Activated CD8-positive, alpha-beta memory T cell treated with anti-CD3 and anti-CD28 coated beads, Interleukin-2, amount 50 U/mL, for 1 hour (primary cell): Measurements from ENCODE around the gene ZNF813.
"Not testable (repeated sequence)": the region's sequence is repeated elsewhere in the genome, so short reads cannot be mapped to it uniquely, and the experiment has no call there.

Experiments
- DNase-seq: peaks from one replicate; pipeline ENCODE4 v3.0.0-alpha.2; 2020; ENCODE audit errors: extremely low read depth

The ZNF813 gene

GRCh38 chr19:53483751-53484150 lies 16.2 kb downstream of the ZNF813 start:
- DNase-seq: not testable (repeated sequence)

- DNase-seq: no peak
Measured at GRCh38 chr19:53485046-53486004, 17.8 kb downstream of the ZNF813 start.

GRCh38 chr19:53492153-53492552 lies 24.6 kb downstream of the ZNF813 start:
- DNase-seq: no peak

- DNase-seq: not testable (repeated sequence)
Measured at GRCh38 chr19:53497311-53498023, 29.9 kb downstream of the ZNF813 start.

GRCh38 chr19:53498024-53498395 lies 30.5 kb downstream of the ZNF813 start:
- not testable (repeated sequence) for DNase-seq

GRCh38 chr19:53503151-53503550 lies 35.6 kb downstream of the ZNF813 start:
- not testable (repeated sequence) for DNase-seq

- DNase-seq: not testable (repeated sequence)
Measured at GRCh38 chr19:53503671-53504364, 36.3 kb downstream of the ZNF813 start.

GRCh38 chr19:53504365-53504703 lies 36.8 kb downstream of the ZNF813 start:
- DNase-seq: not testable (repeated sequence)

GRCh38 chr19:53504885-53505284 lies 37.4 kb downstream of the ZNF813 start:
- DNase-seq: no peak

GRCh38 chr19:53506728-53507127 lies 39.2 kb downstream of the ZNF813 start:
- DNase-seq: no peak

- no peak for DNase-seq
Measured at GRCh38 chr19:53507523-53508442, 40.2 kb downstream of the ZNF813 start.

GRCh38 chr19:53509443-53509842 lies 41.9 kb downstream of the ZNF813 start:
- DNase-seq: no peak

- no peak for DNase-seq
Measured at GRCh38 chr19:53509845-53510244, 42.3 kb downstream of the ZNF813 start.

GRCh38 chr19:53511357-53511756 lies 43.8 kb downstream of the ZNF813 start:
- no peak for DNase-seq

GRCh38 chr19:53511933-53512374 lies 44.4 kb downstream of the ZNF813 start:
- DNase-seq: peak; percentile 1

- not testable (repeated sequence) for DNase-seq
Measured at GRCh38 chr19:53515047-53515446, 47.5 kb downstream of the ZNF813 start.

- no peak for DNase-seq
Measured at GRCh38 chr19:53517114-53517741, 49.7 kb downstream of the ZNF813 start.

- no peak for DNase-seq
Measured at GRCh38 chr19:53518121-53518520, 50.6 kb downstream of the ZNF813 start.

GRCh38 chr19:53518716-53519115 lies 51.2 kb downstream of the ZNF813 start:
- DNase-seq: no peak

GRCh38 chr19:53519446-53519845 lies 51.9 kb downstream of the ZNF813 start:
- DNase-seq: no peak

GRCh38 chr19:53520163-53520546 lies 52.6 kb downstream of the ZNF813 start:
- no peak for DNase-seq
